GM03348 (cell line): Measurements from ENCODE around the gene MYBPC1.
"Not testable (repeated sequence)": the region's sequence is repeated elsewhere in the genome, so short reads cannot be mapped to it uniquely, and the experiment has no call there.

ENCODE experiments used
- DNase-seq: peaks from one replicate; pipeline ENCODE4 v3.0.0; 2012; ENCODE audit warnings: low spot score

The MYBPC1 gene

GRCh38 chr12:101654442-101654841 is 59.7 kb downstream of the MYBPC1 start:
- DNase-seq = no peak

GRCh38 chr12:101655393-101655792 is 60.6 kb downstream of the MYBPC1 start:
- DNase-seq = no peak

- DNase-seq = not testable (repeated sequence)
Measured at GRCh38 chr12:101660662-101661061, 65.9 kb downstream of the MYBPC1 start.

- DNase-seq = no peak
Measured at GRCh38 chr12:101663298-101663697, 68.5 kb downstream of the MYBPC1 start.

- DNase-seq = no peak
Measured at GRCh38 chr12:101664992-101665391, 70.2 kb downstream of the MYBPC1 start.

GRCh38 chr12:101666052-101666728 is 71.4 kb downstream of the MYBPC1 start:
- DNase-seq = no peak

- no peak for DNase-seq
Measured at GRCh38 chr12:101667591-101667990, 72.8 kb downstream of the MYBPC1 start.

- peak; percentile 20 for DNase-seq
Measured at GRCh38 chr12:101670007-101670671, 75.4 kb downstream of the MYBPC1 start.

- DNase-seq = no peak
Measured at GRCh38 chr12:101671157-101671791, 76.5 kb downstream of the MYBPC1 start.

GRCh38 chr12:101671833-101672232 is 77.1 kb downstream of the MYBPC1 start:
- no peak for DNase-seq

- DNase-seq = no peak
Measured at GRCh38 chr12:101675555-101675954, 80.8 kb downstream of the MYBPC1 start.

- not testable (repeated sequence) for DNase-seq
Measured at GRCh38 chr12:101676497-101676896, 81.7 kb downstream of the MYBPC1 start.

- no peak for DNase-seq
Measured at GRCh38 chr12:101678081-101678480, 83.3 kb downstream of the MYBPC1 start.

- DNase-seq = no peak
Measured at GRCh38 chr12:101680240-101680639, 85.5 kb downstream of the MYBPC1 start.

- DNase-seq = no peak
Measured at GRCh38 chr12:101680647-101681046, 85.9 kb downstream of the MYBPC1 start.

- DNase-seq = not testable (repeated sequence)
Measured at GRCh38 chr12:101681627-101682026, 86.9 kb downstream of the MYBPC1 start.

- DNase-seq = no peak
Measured at GRCh38 chr12:101685092-101685491, 90.3 kb downstream of the MYBPC1 start.

GRCh38 chr12:101686176-101686575 is 91.4 kb downstream of the MYBPC1 start:
- DNase-seq = no peak

GRCh38 chr12:101690544-101691098 is 95.8 kb downstream of the MYBPC1 start:
- DNase-seq = no peak

- no peak for DNase-seq
Measured at GRCh38 chr12:101691503-101692096, 96.8 kb downstream of the MYBPC1 start.

- no peak for DNase-seq
Measured at GRCh38 chr12:101694297-101694848, 99.6 kb downstream of the MYBPC1 start.

GRCh38 chr12:101694986-101695385 is 100.2 kb downstream of the MYBPC1 start:
- DNase-seq = no peak
